RWPE1 (cell line): ENCODE results near the gene SH3GL3.

ENCODE experiments used
- CTCF ChIA-PET: fragments of 350-600 bp; sonication (Branson Sonifier 250); formaldehyde crosslinking; extraction: SDS; loops from one replicate; lab custom pipeline; 2021; lab: Yijun Ruan, JAX
- POLR2A ChIA-PET: fragments of 400-600 bp; formaldehyde crosslinking; extraction: SDS; loops from one replicate; lab custom pipeline; 2020; ENCODE audit warnings: antibody characterized with exemption; ENCODE audit not compliant: low non-redundant PET; lab: Yijun Ruan, JAX
- DNase-seq: peaks from one replicate; pipeline ENCODE4 v3.0.0; 2012; ENCODE audit warnings: low spot score
- H3K27ac ChIP-seq: fragments of 450-650 bp; 2 replicates; pipeline ENCODE4 v1.5.1; 2017
- CTCF ChIP-seq: fragments of 450-650 bp; conservative IDR thresholded peaks from 2 replicates; pipeline ENCODE4 v1.5.1; 2017; ENCODE audit warnings: low read depth, mild to moderate bottlenecking

Gene SH3GL3

GRCh38 chr15:83449937-83450506, 2.9 kb downstream of the SH3GL3 start:
- ChIA-PET POLR2A (no interaction called here), CTCF (no interaction called here)
- DNase-seq = no peak
- TF ChIP-seq CTCF = no peak
- H3K27ac ChIP-seq = no peak overlapping the region

- POLR2A ChIA-PET = no interaction called here
- no peak overlapping the region for H3K27ac ChIP-seq
- CTCF ChIA-PET = no interaction called here
- no peak for TF ChIP-seq CTCF
- no peak for DNase-seq
These were observed 10.0 kb downstream of the SH3GL3 start for GRCh38 chr15:83457149-83457548.

GRCh38 chr15:83458381-83458780, 11.2 kb downstream of the SH3GL3 start:
- ChIA-PET CTCF (interaction anchor here (0.7 kb wide), 1 partner anchor 811 kb away, joined by 3 read pairs; the partner anchor contains the start of gene CPEB1), POLR2A (no interaction called here)
- DNase-seq = no peak

GRCh38 chr15:83462026-83462425, 14.9 kb downstream of the SH3GL3 start:
- no peak for TF ChIP-seq CTCF
- CTCF ChIA-PET = no interaction called here
- no peak overlapping the region for H3K27ac ChIP-seq
- POLR2A ChIA-PET = no interaction called here
- no peak for DNase-seq

More at GRCh38 chr15:83458381-83458780, 11.2 kb downstream of the SH3GL3 start:
- TF ChIP-seq CTCF = no peak
- H3K27ac ChIP-seq = no peak overlapping the region

GRCh38 chr15:83462953-83463433, 15.9 kb downstream of the SH3GL3 start:
- no peak for DNase-seq
- no peak for TF ChIP-seq CTCF
- ChIA-PET POLR2A (no interaction called here), CTCF (interaction anchor here (0.6 to 0.7 kb wide), 2 partner anchors 194 to 293 kb away, joined by 3 read pairs; no protein-coding TSS in a partner anchor)
- no peak overlapping the region for H3K27ac ChIP-seq

GRCh38 chr15:83470887-83471286, 23.7 kb downstream of the SH3GL3 start:
- ChIA-PET CTCF (interaction anchor here (0.7 kb wide), 1 partner anchor 17 kb away, joined by 3 read pairs; no protein-coding TSS in a partner anchor), POLR2A (no interaction called here)
- H3K27ac ChIP-seq = no peak overlapping the region
- DNase-seq = no peak
- no peak for TF ChIP-seq CTCF
